Muscle layer of duodenum (tissue), 2 donors: ENCODE measurements around the gene SAA1.
"Not testable (repeated sequence)": the region's sequence is repeated elsewhere in the genome, so short reads cannot be mapped to it uniquely, and the experiment has no call there.

Source experiments
- H3K27ac ChIP-seq: one replicate; pipeline ENCODE4 v1.7.0; 2013; ENCODE audit warnings: mild to moderate bottlenecking, low read length
- H3K27me3 ChIP-seq: one replicate; pipeline ENCODE4 v1.7.0; 2013; ENCODE audit warnings: low read depth, mild to moderate bottlenecking, control low read depth, low read length
- H3K36me3 ChIP-seq, 2 donors: one replicate each; pipeline ENCODE4 v1.7.0; 2013; ENCODE audit warnings: low read length in 2 of 2, control low read depth in 1 of 2, mild to moderate bottlenecking in 1 of 2; ENCODE audit not compliant: insufficient read depth in 2 of 2, control insufficient read depth in 1 of 2
- H3K4me1 ChIP-seq, 2 donors: one replicate each; pipeline ENCODE4 v1.7.0; 2013; ENCODE audit warnings: low read length in 2 of 2, mild to moderate bottlenecking in 2 of 2, control low read depth in 1 of 2, moderate library complexity in 1 of 2; ENCODE audit not compliant: insufficient read depth in 2 of 2, control insufficient read depth in 1 of 2
- H3K4me3 ChIP-seq, 2 donors: one replicate each; pipeline ENCODE4 v1.7.0; 2013; ENCODE audit warnings: low read length in 2 of 2, low read depth in 1 of 2, mild to moderate bottlenecking in 1 of 2
- H3K9me3 ChIP-seq, 2 donors: one replicate each; pipeline ENCODE4 v1.7.0; 2013; ENCODE audit warnings: low read length in 2 of 2, control low read depth in 1 of 2, mild to moderate bottlenecking in 1 of 2; ENCODE audit not compliant: control insufficient read depth in 1 of 2
- donor health status: healthy.

The SAA1 gene

DNA sequence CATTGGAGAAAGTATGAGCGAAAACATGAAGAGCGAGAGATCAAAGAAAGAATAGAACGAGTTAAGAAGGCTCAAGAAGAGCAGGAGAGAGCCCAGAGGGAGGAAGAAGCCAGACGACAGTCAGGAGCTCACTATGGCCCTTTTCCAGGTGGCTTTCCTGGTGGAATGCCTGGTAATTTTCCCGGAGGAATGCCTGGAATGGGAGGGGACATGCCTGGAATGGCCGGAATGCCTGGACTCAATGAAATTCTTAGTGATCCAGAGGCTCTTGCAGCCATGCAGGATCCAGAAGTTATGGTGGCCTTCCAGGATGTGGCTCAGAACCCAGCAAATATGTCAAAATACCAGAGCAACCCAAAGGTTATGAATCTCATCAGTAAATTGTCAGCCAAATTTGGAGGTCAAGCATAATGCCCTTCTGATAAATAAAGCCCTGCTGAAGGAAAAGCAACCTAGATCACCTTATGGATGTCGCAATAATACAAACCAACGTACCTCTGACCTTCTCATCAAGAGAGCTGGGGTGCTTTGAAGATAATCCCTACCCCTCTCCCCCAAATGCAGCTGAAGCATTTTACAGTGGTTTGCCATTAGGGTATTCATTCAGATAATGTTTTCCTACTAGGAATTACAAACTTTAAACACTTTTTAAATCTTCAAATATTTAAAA, 3.2 kb upstream of the SAA1 start:
- H3K9me3 ChIP-seq, H3K27ac ChIP-seq, H3K4me1 ChIP-seq, H3K4me3 ChIP-seq, H3K36me3 ChIP-seq, H3K27me3 ChIP-seq: not testable (repeated sequence)

DNA sequence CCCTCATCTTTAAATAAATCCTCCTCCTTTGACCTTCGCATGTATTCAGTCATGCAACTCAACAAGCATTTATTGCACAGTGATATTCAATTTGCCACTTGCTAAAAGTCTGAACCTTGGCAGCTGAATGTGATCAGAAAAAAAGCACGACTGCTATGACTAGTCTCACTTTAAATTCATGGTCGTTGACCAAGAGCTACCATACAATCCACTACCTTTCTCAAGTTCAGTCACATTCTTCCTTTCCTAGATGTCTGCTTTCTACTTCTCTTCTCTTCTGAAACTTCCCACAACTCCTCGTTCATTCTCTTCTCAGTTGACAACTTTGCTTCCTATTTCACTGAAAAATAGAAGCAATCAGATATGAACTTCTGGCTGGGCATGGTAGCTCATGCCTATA, 2.0 kb upstream of the SAA1 start:
- no peak overlapping the region for H3K27ac ChIP-seq
- H3K4me1 ChIP-seq: no peaks in the 10 kb centered on the region
- H3K4me3 ChIP-seq: no peak overlapping the region
- H3K27me3 ChIP-seq: no peaks in the 10 kb centered on the region
- H3K9me3 ChIP-seq: no peaks in the 10 kb centered on the region
- H3K36me3 ChIP-seq: no peaks in the 10 kb centered on the region

DNA sequence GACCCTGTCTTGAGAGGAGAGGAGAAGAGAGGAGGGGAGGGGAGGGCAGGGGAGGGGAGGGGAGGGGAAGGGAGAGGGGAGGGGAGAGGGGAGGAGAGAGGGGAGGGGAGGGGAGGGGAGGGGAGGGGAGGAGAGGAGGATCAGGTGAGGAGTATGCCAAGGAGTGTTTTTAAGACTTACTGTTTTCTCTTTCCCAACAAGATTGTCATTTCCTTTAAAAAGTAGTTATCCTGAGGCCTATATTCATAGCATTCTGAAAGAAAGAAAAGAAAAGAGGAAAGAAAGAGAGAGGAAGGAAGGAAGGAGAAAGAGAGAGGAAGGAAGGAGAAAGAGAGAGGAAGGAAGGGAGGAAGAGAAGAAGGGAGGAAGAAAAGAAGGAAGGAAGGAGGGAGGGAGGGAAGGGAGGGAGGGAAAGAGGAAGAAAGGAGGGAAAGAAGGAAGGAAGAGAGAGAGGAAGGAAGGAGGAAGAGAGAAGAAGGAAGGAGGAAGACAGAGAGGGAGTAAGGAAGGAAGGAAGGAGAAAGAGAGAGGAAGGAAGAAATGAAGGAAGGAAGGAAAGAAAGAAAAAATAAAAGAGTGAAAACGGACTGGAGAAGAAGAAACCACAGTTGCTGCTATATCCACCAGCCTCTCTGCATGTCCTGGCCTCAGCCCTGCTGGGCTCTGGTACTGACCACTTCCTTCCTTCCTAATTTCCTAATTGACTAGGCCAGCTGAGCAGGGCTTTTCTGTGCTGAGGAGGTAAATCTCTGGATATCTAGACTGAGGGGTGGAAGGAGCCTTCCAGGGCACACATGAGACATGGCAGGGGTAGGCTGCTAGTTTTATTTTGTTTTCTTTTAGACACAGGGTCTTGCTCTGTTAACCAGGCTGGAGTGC, 1.1 kb upstream of the SAA1 start:
- Histone ChIP-seq H3K27ac (no peak overlapping the region), H3K9me3 (no peaks in the 10 kb centered on the region), H3K4me3 (no peak overlapping the region), H3K27me3 (no peaks in the 10 kb centered on the region), H3K4me1 (no peaks in the 10 kb centered on the region), H3K36me3 (no peaks in the 10 kb centered on the region)

DNA sequence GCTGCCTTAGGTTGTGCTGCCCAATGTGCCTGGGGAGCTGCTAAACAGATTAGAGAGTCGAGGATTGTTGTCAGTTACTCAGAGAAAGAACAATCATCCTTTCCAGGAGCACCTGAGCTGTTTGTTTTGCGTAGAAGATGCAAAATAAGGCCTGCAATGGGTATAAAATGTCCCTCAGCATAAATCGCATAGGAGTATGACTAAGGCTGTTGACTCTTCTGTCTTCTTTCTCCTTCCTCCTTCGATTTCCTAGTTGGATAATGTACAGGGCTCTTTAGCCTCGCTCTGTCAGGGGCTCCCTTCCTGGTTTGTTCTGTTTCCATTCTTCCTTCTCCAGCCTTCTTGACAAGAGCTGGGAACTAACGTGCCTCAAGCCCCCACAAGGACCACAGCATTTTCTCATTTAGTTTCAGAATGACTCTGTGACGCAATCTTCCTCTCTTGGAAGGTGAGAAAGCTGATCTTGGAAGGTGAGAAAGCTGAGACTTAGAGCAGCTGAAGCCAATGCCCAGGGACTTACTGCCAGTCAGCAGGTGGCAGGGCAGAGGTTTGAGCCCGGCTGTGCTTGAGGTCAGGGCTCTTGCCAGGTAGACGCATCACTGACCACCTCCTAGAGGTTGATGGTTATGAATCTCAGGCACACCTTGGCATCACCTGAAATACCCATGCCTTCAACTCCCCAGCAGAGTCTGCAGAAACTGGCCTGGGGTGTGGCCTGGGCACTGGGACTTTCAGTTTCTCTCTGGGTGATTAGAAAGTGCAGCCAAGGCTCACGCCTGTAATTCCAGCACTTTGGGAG, 1.5 kb downstream of the SAA1 start:
- H3K27me3 ChIP-seq, H3K4me3 ChIP-seq, H3K4me1 ChIP-seq, H3K36me3 ChIP-seq, H3K27ac ChIP-seq, H3K9me3 ChIP-seq: not testable (repeated sequence)

DNA sequence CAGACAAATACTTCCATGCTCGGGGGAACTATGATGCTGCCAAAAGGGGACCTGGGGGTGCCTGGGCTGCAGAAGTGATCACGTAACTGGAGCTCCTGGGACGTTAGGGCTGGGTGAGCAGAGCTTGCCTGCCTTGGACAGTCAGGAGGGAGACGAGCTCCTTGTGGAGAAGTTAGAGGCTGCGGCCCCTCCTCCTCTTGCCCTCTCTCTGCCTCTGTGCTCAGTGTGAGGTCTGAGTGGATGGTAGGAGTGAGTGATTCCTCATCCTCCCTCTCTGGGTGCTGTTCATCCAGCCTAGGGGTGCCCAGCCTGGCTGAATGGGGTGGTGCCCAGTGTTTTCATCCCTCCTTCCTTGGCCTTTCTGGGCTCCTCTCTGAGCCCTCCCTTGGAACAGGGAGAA, 3.2 kb downstream of the SAA1 start:
- H3K27me3 ChIP-seq, H3K27ac ChIP-seq, H3K9me3 ChIP-seq, H3K36me3 ChIP-seq, H3K4me1 ChIP-seq, H3K4me3 ChIP-seq: not testable (repeated sequence)

DNA sequence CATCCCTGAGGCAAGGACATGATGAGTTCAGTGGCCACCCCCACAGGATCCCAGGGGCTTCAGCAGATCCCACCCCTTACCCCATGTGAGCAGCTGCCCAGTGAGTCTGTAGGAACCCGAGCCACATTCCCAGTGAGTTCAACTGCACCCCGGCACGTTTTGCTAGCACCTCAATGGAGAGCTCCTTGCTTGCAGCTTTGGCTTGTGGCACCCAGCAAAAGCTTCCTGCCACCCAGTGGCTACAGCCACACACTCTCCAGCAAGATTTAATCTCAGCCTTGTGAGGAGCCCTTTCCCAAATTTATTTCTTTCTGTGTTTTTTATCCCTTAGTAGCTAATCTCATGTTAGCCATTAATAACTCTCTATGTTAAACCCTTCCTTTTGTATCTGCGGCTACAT, 4.0 kb downstream of the SAA1 start:
- Histone ChIP-seq H3K27me3 (no peaks in the 10 kb centered on the region), H3K27ac (no peak overlapping the region), H3K36me3 (no peaks in the 10 kb centered on the region), H3K4me3 (no peak overlapping the region), H3K9me3 (no peaks in the 10 kb centered on the region), H3K4me1 (no peaks in the 10 kb centered on the region)

DNA sequence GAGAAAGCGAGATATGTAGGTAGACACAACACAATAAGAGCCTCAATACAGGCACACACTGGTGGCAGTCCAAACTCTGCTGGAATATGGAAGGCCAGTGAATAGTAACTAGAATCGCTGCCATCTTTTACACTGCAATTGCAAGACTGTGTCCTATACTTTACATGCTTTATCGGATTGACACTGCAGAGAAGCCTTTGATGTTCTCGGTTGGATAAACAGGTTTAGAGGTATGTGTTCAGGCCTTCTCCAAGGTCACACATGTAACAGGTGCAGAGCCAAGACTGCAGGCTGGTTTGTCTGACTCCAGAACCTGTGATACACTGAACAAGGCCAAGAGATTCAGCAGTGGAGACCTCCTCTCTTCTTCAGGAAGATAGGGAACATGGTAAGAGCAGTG, 5.1 kb downstream of the SAA1 start:
- no peak overlapping the region for H3K4me3 ChIP-seq
- H3K36me3 ChIP-seq: no peaks in the 10 kb centered on the region
- no peak overlapping the region for H3K27ac ChIP-seq
- no peaks in the 10 kb centered on the region for H3K9me3 ChIP-seq
- H3K4me1 ChIP-seq: no peaks in the 10 kb centered on the region
- H3K27me3 ChIP-seq: no peaks in the 10 kb centered on the region

DNA sequence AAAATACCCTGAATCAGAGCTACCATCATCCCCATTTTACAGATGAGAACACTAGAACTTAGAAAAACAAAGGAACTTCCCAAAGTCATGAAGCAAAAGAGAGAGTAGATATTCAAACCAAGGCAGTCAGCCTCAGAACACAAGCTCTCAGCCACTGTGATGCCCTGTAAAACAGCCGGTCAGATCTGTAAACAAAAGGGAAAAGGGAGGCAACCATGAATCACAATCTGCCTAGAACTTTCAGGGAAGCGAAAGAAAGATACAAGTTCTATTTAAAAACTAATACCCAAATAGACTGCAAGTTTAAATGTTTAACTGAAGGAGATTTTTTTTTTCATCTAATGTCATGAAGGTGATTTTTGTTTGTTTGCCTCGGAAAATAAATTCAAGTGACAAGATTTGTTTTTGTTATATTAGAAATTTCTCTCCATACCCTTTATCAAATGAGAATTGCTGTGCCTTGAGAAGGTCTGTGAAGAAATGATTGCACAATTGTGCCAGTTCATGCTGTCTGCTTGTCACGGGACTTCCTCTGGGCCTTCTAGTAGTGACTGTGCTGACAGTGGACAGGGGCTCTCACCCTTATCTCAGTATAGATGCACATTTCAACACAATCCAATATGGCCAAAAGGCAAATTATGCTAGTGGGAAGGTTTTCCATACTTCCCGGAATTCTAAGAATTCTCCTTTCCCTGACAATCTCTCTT, 11.7 kb downstream of the SAA1 start:
- H3K9me3 ChIP-seq: no peaks in the 10 kb centered on the region
- no peak overlapping the region for H3K27ac ChIP-seq
- H3K4me3 ChIP-seq: no peak overlapping the region
- H3K4me1 ChIP-seq: no peaks in the 10 kb centered on the region
- H3K36me3 ChIP-seq: peaks cover 6 to 28% of the 10 kb centered on the region in 2 donors
- H3K27me3 ChIP-seq: no peaks in the 10 kb centered on the region

DNA sequence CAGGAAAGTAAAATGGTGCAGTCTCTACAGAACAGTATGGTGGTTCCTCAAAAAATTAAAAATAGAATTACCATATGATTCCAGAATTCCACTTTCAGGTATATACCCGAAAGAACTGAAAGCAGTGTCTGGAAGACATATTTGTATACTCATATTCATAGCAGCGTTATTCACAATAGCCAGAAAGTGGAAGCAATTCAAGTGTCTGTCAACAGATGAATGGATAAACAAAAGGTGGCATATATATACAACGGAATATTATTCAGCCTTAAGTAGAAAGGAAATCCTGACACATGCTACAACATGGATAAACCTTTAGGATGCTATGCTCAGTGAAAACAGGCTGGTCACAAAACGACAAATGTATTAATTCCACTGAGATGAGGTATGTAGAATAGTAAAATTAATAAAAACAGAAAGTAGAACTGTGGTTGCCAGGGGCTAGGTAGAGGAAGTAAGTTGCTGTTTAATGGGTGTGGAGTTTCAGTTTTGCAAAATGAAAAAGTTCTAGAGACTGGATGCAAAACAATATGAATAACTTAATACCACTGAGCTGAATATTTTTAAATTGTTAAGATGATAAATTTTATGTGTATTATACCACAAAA, 14.5 kb downstream of the SAA1 start:
- no peaks in the 10 kb centered on the region for H3K9me3 ChIP-seq
- no peaks in the 10 kb centered on the region for H3K27me3 ChIP-seq
- no peak overlapping the region for H3K27ac ChIP-seq
- H3K4me1 ChIP-seq: no peaks in the 10 kb centered on the region
- no peak overlapping the region for H3K4me3 ChIP-seq
- peaks cover 15 to 50% of the 10 kb centered on the region in 2 donors for H3K36me3 ChIP-seq

DNA sequence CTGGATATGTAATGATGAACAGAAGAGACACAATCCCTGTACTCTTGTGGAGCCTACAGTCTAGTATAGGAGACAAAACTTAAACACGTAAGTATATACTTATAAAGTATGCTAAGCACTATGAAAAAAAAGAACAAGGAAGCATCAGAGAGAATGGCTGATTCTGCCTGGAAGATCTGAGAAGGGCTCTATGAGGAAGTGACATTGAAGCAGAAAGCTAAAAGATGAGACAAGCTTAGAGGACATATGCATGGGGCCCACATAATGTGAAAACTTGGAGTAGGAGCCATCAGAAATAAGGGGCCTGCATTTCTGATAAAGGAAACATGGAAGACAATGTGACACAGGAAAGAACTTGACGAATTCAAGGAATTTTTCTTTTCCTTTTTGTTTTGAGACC, 16.6 kb downstream of the SAA1 start:
- Histone ChIP-seq H3K27me3 (no peaks in the 10 kb centered on the region), H3K36me3 (peaks cover 33 to 68% of the 10 kb centered on the region in 2 donors), H3K27ac (no peak overlapping the region), H3K9me3 (no peaks in the 10 kb centered on the region), H3K4me1 (no peaks in the 10 kb centered on the region), H3K4me3 (no peak overlapping the region)
